ENCODE measurements around the gene SNAP25.

GRCh38 chr20:10260316-10260715 lies 41.7 kb downstream of the SNAP25 start:
- TF ChIP-seq CTCF (IDR thresholded peaks at IDR 0.05) = no peak
- no peak for TF ChIP-seq POLR2A (IDR thresholded peaks at IDR 0.05)
